SK-N-SH (cell line): ENCODE results near the gene CHCHD6.

Experiments used
- CHD2 ChIP-seq: fragments of 150-350 bp; IDR thresholded peaks from 2 replicates; pipeline ENCODE4 v1.6.1; 2018; ENCODE audit warnings: low read length; ENCODE audit not compliant: partially characterized antibody
- EZH2phosphoT487 ChIP-seq: fragments of 200-600 bp; sonication (generic); IDR thresholded peaks from 2 replicates; pipeline ENCODE4 v1.6.1; 2017; ENCODE audit warnings: low read depth, mixed run types, mild to moderate bottlenecking, antibody characterized with exemption, moderate library complexity, borderline replicate concordance
- JUND ChIP-seq: IDR thresholded peaks from 2 replicates; pipeline ENCODE4 v1.4.0; 2012
- NRF1 ChIP-seq: IDR thresholded peaks from 2 replicates; pipeline ENCODE4 v1.6.1; 2012; ENCODE audit warnings: low read depth, mild to moderate bottlenecking, low read length
- PBX3 ChIP-seq: IDR thresholded peaks from 2 replicates; pipeline ENCODE4; 2012
- POLR2AphosphoS5 ChIP-seq: IDR thresholded peaks from 2 replicates; pipeline ENCODE4 v1.6.1; 2012; ENCODE audit warnings: low read depth, low read length
- RCOR1 ChIP-seq: fragments of 150-350 bp; IDR thresholded peaks from 2 replicates; pipeline ENCODE4 v1.6.1; 2017; ENCODE audit warnings: antibody characterized with exemption, low read length
- RFX5 ChIP-seq: IDR thresholded peaks from 2 replicates; pipeline ENCODE4 v1.6.1; 2012; ENCODE audit warnings: mild to moderate bottlenecking, improper control_type of control experiment, low read length
- SIN3A ChIP-seq: IDR thresholded peaks from 2 replicates; pipeline ENCODE4 v1.6.1; 2012; ENCODE audit warnings: low read depth, mild to moderate bottlenecking, low read length, moderate library complexity, borderline replicate concordance
- USF1 ChIP-seq: IDR thresholded peaks from 2 replicates; pipeline ENCODE4 v1.4.0; 2012; ENCODE audit warnings: low read depth, borderline replicate concordance
- TF ChIP-seq, protein P1 (sequence below): fragments of 200-600 bp; sonication (generic); IDR thresholded peaks from 2 replicates; pipeline ENCODE4 v1.6.1; 2017; ENCODE audit warnings: antibody characterized with exemption, mild to moderate bottlenecking, moderate library complexity
- TF ChIP-seq, protein P2 (sequence below): IDR thresholded peaks from 2 replicates; pipeline ENCODE4 v1.4.0; 2012; ENCODE audit warnings: low read depth, borderline replicate concordance
- TF ChIP-seq, protein P3 (sequence below): fragments of 150-350 bp; IDR thresholded peaks from 2 replicates; pipeline ENCODE4 v1.6.1; 2017; ENCODE audit warnings: antibody characterized with exemption, low read length, low read depth, borderline replicate concordance
- TF ChIP-seq, protein P4 (sequence below): IDR thresholded peaks from 2 replicates; pipeline ENCODE4 v1.6.1; 2012; ENCODE audit warnings: mild to moderate bottlenecking, low read depth, low read length, moderate library complexity

- no peak for TF ChIP-seq USF1
- TF ChIP-seq CHD2 = no peak
- TF ChIP-seq, protein P1, sequence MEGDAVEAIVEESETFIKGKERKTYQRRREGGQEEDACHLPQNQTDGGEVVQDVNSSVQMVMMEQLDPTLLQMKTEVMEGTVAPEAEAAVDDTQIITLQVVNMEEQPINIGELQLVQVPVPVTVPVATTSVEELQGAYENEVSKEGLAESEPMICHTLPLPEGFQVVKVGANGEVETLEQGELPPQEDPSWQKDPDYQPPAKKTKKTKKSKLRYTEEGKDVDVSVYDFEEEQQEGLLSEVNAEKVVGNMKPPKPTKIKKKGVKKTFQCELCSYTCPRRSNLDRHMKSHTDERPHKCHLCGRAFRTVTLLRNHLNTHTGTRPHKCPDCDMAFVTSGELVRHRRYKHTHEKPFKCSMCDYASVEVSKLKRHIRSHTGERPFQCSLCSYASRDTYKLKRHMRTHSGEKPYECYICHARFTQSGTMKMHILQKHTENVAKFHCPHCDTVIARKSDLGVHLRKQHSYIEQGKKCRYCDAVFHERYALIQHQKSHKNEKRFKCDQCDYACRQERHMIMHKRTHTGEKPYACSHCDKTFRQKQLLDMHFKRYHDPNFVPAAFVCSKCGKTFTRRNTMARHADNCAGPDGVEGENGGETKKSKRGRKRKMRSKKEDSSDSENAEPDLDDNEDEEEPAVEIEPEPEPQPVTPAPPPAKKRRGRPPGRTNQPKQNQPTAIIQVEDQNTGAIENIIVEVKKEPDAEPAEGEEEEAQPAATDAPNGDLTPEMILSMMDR = no peak
- TF ChIP-seq RCOR1 = no peak
- TF ChIP-seq, protein P2, sequence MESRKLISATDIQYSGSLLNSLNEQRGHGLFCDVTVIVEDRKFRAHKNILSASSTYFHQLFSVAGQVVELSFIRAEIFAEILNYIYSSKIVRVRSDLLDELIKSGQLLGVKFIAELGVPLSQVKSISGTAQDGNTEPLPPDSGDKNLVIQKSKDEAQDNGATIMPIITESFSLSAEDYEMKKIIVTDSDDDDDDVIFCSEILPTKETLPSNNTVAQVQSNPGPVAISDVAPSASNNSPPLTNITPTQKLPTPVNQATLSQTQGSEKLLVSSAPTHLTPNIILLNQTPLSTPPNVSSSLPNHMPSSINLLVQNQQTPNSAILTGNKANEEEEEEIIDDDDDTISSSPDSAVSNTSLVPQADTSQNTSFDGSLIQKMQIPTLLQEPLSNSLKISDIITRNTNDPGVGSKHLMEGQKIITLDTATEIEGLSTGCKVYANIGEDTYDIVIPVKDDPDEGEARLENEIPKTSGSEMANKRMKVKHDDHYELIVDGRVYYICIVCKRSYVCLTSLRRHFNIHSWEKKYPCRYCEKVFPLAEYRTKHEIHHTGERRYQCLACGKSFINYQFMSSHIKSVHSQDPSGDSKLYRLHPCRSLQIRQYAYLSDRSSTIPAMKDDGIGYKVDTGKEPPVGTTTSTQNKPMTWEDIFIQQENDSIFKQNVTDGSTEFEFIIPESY = no peak
- no peak for TF ChIP-seq JUND
- no peak for TF ChIP-seq SIN3A
- TF ChIP-seq POLR2AphosphoS5 = no peak
- TF ChIP-seq RFX5 = no peak
- no peak for TF ChIP-seq PBX3
- TF ChIP-seq, protein P3, sequence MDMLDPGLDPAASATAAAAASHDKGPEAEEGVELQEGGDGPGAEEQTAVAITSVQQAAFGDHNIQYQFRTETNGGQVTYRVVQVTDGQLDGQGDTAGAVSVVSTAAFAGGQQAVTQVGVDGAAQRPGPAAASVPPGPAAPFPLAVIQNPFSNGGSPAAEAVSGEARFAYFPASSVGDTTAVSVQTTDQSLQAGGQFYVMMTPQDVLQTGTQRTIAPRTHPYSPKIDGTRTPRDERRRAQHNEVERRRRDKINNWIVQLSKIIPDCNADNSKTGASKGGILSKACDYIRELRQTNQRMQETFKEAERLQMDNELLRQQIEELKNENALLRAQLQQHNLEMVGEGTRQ = no peak
- TF ChIP-seq EZH2phosphoT487 = no peak
- TF ChIP-seq NRF1 = no peak
- TF ChIP-seq, protein P4, sequence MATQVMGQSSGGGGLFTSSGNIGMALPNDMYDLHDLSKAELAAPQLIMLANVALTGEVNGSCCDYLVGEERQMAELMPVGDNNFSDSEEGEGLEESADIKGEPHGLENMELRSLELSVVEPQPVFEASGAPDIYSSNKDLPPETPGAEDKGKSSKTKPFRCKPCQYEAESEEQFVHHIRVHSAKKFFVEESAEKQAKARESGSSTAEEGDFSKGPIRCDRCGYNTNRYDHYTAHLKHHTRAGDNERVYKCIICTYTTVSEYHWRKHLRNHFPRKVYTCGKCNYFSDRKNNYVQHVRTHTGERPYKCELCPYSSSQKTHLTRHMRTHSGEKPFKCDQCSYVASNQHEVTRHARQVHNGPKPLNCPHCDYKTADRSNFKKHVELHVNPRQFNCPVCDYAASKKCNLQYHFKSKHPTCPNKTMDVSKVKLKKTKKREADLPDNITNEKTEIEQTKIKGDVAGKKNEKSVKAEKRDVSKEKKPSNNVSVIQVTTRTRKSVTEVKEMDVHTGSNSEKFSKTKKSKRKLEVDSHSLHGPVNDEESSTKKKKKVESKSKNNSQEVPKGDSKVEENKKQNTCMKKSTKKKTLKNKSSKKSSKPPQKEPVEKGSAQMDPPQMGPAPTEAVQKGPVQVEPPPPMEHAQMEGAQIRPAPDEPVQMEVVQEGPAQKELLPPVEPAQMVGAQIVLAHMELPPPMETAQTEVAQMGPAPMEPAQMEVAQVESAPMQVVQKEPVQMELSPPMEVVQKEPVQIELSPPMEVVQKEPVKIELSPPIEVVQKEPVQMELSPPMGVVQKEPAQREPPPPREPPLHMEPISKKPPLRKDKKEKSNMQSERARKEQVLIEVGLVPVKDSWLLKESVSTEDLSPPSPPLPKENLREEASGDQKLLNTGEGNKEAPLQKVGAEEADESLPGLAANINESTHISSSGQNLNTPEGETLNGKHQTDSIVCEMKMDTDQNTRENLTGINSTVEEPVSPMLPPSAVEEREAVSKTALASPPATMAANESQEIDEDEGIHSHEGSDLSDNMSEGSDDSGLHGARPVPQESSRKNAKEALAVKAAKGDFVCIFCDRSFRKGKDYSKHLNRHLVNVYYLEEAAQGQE = no peak
Measured at GRCh38 chr3:126714921-126715320, 10.9 kb downstream of the CHCHD6 start.
